GM12892 (cell line): ENCODE data around the gene ZNF462.

Experiments used
- POLR2A ChIP-seq: IDR thresholded peaks from 2 replicates; pipeline ENCODE4 v1.6.1; 2011; ENCODE audit warnings: low read depth, low read length, control low read depth
- POLR2AphosphoS5 ChIP-seq: IDR thresholded peaks from 2 replicates; pipeline ENCODE4 v1.6.1; 2011; ENCODE audit warnings: low read depth, low read length, control low read depth

- TF ChIP-seq POLR2A, result no peak
- TF ChIP-seq POLR2AphosphoS5, result no peak
These were observed 196.3 kb downstream of the ZNF462 start for GRCh38 chr9:107059220-107059619.
